ENCODE measurements around the gene SRP14.
"Not testable (repeated sequence)": the region's sequence is repeated elsewhere in the genome, so short reads cannot be mapped to it uniquely, and the experiment has no call there.

SRP14 gene

DNA sequence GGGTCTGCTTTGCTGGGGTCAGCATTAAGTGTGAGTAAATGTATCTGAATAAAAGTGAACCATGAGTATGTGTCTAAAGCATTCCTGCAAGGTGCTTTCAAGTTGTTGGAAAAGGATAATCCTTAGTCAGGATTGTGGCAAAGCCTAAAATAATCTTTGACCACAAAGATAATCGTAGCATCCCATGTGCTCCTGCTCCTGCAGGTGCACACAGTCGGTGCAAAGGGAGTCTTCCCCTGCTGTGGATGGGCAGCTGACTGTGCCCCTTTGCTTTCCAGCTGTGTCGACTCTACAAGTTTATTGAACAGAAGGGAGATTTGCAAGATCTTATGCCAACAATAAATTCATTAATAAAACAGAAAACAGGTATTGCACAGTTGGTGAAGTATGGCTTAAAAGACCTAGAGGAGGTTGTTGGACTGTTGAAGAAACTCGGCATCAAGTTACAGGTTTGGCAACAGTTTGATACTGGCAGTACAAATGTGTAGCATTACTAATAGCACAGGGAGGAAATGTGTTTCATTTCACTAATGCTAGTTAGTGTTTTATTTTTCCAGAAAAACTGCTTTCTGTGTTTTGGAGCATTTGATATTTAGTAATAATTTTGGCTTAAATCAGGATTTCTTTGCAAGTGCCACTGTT, 22.6 kb downstream of the SRP14 start:
- peak; percentile 10 for DNase-seq

DNA sequence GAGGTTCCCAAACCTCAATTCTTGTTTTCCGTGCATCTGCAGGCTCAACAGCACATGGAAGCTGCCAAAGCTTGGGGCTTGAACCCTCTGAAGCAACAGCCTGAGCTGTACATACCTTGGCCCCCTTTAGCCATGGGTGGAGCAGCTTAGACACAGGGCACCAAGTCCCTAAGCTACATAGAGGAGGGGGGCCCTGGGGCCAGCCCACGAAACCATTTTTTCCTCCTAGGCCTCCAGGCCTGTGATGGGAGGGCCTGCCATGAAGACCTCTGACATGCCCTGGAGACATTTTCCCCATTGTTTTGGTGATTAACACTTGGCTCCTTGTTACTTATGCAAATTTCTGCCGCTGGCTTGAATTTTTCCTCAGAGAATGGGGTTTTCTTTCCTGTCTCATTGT, 24.6 kb downstream of the SRP14 start:
- DNase-seq, result no peak

DNA sequence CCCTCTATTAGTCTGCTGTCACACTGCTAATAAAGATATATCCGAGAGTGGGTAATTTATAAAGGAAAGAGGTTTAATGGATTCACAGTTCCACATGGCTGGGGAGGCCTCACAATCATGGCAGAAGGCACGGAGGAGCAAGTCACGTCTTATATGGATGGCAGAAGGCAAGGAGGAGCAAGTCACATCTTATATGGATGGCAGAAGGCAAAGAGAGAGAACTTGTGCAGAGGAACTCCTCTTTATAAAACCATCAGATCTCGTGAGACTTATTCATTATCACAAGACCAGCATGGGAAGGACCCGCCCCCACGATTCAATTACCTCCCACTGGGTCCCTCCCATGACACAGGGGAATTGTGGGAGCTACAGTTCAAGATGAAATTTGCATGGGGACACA, 25.6 kb downstream of the SRP14 start:
- DNase-seq, result not testable (repeated sequence)

DNA sequence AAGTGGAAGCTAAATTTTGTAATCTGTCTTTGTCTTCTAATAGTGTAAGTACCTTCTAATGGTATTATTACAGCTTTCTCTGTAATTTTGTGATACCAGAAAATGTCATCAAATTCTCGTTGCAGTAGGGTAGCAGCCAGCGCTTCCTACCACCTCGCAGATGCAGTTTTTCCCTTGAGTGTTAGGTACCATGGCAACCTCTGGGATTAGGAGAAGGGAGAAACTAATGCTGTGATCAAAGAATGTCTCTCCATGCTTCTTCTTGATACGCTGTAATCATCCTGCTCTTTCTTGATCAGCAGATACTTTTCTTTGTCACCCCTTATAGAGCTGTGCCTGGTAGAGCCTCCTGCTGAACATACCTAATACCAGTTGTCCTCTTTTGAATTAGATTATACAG, 27.7 kb downstream of the SRP14 start:
- DNase-seq, result no peak

DNA sequence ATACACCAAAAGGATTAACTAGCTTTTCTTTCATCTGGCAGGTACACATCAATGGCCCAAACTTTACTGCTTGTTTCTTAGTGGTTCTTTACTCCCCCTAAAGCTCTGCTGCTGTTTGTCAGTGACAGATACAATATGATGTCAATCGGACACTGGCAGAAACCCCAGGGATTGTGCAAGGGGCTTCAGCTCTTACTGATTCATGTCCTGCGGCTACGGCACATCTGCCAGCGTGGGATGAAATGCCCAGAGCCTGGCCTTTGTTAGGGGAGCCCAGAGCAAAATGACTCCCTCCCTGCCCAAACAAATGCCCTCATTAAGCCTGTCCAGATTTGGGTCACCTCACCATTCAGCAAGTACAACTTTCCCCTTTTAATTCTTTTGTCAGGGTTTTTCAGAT, 28.3 kb downstream of the SRP14 start:
- peak; percentile 6 for DNase-seq

DNA sequence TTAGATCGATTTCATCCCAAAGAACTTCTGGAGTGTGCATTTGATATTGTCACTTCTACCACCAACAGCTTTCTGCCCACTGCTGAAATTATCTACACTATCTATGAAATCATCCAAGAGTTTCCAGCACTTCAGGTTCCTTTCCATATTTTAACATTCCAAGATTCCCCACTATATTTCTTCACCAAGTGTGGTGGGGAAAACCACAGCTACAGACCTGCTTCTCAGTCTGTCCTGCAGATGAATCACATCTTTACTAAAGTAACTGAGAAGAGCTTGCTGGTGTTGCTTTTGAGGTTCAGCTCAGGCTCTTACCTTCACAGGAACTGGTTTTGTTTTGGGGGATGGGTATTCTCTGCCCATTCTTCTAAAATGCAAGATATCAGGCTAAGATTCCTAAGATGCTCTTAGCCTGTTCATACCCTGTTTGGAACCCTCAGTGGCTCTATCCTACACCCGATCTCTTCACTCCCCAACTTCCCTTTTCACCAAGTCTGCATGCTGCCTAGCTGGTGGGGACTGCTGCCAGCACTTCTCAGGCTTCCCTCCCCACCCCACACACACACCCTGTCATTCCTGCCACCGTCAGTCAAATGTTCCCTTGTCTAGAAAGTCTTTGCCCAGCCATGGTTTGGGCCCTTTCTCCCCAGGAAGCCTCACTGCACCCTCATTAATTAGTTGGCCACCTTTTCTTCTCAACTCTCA, 30.8 kb downstream of the SRP14 start:
- DNase-seq, result peak; percentile 23

DNA sequence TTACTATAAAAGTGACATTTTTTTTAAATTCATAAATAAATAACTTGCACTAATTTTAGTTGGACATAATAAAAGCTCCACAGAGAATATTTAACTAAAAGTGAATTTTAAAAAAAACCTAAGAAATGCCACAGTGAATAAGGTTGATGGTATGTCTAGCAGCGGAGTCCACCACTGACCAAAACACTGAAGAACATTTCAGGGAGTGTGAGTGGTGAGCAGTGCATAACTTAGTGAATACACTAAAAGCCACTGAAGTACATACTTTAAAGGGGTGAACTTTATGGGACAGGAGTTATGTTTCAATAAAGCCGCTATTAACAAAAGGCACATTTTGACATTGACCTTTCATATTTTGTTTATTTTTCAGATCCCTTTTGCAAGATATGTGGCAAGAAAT, 32.3 kb downstream of the SRP14 start:
- DNase-seq, result peak; percentile 64

DNA sequence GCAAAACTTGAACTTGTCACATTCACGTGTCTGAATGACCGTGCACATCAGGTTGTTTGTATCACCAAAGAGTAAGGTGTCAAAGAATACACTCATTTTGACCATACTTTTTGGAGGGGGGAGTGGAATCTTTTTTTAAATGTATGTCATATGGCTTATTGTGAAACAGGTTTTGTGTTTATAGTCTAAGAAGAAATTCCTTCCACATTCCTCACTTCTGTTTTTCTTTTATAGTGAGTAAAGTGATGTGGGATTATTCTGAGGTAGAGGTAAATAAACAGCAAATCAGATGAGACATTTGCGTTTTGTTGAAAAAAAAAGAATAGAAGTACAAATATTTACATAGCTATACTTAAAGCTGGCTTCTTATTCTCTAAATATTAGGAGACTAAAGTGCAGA, 33.0 kb downstream of the SRP14 start:
- peak; percentile 13 for DNase-seq

DNA sequence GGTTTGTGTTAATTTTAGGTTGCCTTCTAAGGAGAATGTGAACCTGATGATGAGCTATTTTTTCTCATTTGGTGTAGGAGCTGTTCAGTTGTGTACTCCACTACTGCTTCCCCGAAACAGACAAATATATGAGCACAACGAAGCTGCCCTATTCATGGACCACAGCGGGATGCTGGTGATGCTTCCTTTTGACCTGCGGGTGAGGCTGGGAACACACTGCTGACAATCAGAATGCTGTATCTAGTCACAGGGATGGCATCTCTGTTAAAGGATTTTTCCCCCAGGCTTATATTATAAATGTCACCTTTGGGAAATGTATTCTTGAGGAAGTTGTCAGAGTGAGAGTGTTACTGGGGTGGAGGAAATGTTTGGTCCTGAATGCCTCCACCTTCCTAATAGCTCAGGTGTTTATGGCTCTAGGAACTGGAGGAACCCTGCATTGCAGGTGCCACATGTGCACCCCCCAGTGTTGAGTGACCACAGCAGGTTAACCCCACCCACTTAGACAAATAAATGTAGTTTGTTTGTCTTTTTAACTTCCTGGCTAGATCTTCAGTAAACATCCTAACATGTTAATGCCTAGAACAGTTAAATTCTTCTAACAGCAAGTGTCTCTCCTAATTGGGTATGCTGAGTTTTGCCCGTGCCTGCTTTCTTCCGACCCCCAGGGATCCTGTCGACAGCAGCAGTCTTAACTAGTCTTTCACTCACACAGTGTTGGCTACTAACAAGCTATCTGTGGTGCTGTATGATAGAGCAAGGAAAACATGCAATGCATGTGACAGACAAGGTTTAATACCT, 35.7 kb downstream of the SRP14 start:
- DNase-seq, result no peak

DNA sequence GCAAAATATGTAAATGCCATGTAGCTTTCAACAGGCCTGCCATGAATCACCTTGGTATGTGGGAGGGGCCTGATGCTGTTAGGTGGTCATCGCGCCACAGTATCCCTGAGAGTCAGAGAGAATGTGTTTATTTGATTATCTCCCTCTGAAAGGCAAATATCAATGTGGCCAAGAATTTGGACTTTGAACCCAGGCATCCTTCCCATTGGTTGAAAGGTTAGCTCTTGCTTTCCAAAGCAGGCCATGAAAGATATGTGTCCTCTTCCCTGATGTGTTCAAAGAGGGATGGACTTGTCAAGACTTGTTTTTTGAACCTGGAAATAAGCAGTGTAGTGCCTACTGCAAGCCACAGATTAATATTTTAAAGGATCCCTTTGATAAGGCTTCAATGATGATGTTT, 36.7 kb downstream of the SRP14 start:
- peak; percentile 25 for DNase-seq

DNA sequence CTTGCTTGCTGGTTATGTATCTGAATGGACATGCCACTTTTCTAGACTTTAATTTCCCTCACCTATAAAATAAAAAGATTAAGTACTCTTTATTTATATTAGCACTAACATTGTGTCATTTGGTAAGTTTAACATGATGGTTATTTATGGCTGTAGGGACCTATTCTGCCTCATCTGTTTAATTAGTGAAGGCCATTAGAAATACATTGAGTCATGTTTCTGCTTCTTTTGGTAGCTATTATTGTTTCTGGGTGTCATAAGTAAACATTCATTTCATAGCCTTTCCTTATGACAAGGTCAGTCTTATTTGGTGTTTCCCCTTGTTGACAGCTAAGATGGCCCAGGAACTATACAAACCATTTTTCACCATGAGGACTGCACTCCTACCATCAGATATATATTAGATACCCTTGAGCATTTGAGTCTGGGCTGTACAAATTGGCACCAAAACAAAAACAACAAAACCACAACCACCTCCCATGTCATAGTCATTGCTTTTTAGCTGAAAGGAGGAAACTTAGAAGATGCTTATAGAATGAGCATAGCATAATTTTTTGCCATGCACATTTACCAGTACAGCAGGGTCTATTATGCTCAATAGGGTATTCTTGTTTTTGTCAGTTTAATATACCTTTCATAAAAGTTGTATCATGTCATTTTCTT, 39.3 kb downstream of the SRP14 start:
- DNase-seq, result peak; percentile 10

DNA sequence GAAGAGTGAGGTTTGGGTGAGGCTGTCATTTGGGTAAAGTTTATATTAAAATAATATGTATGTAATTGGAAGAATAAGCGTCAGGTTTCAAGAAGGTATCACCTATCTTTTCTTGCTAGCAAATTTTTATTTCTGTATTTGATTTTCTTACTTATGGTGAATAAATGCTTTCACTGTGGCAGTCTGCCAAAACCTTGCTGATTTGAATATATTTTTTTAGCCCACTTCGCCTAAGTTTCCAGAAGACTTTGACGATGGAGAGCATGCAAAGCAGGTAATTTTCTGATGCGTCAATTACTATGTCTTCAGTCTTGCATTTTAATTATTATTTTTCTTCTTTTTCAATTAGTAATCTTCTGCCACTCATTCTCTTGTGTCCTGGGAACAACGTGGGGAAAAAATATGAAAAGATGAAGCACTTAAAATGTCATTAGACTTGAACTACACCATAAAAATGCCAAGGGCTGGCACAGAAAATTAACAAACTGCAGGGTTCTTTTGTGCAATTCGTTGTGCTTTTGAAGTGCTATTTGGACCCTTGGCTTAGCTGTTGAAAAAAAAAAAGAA, 40.4 kb downstream of the SRP14 start:
- DNase-seq, result no peak

DNA sequence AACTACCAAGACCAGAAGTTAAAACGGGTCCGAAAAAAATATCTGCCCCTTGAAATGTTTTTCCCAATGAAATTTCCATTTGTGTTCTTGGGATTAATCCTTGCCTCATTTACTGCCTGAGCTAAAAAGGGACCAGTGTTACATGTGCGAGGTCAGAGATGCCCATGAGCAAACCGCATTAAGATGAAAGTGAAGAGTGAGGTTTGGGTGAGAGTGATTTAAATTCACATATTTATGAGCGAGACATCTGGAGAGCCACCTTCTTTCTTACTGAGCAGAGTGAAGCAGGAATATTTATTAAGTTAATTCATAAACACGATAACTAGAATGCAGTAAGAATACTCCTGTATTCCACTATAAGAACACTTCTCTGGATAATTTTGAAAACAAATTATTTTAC, 41.3 kb downstream of the SRP14 start:
- no peak for DNase-seq

DNA sequence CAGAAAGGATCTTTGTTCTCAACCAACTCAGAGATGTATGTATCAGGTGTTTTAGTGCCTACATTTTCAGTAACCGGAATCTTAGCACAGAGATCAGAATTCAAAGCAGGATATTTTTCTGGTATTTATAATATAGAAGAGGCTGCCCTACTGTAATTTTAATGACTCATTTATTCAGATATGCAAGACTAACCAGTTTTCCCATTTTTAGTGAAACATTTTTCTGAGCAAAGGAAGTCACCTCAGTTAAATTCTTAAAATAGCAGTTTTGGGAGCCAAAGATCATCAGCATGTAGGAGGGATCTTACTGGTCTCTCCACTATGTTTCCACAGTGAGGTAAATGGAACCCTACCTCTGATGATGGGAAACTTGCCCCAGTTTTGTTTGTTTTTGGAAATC, 42.0 kb downstream of the SRP14 start:
- DNase-seq, result peak; percentile 73

DNA sequence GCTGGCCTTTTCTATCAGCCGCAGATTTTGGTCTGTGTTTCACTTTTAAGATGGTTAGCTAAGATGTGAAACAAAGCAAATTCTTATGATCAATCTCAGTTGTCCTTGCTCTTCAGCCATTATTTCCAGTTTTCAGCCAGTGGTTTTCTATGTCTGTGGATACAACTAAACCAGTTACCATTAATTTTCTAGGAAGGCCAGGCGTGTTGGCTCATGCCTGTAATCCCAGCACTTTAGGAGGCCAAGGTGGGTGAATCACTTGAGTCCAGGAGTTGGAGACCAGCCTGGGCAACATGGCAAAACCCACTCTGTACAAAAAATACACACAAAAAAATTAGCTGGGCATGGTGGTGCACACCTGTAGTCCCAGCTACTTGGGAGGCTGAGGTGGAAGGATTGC, 42.8 kb downstream of the SRP14 start:
- DNase-seq, result not testable (repeated sequence)

DNA sequence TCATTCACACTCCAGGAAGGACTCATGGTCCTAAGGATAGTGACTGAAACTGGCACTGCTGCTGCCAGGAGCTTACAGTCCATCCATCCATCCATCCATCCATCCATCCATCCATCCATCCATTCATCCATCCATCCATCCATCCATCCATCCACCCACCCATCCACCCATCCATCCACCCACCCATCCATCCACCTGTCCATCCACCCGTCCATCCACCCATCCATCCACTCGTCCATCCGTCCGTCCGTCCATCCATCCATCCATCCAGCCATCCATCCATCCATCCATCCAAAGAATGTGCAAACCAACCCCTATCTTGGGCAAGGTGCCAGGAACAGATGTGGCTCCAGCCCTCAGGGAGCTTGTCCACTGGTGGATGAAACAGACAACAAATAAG, 46.0 kb downstream of the SRP14 start:
- DNase-seq, result not testable (repeated sequence)

DNA sequence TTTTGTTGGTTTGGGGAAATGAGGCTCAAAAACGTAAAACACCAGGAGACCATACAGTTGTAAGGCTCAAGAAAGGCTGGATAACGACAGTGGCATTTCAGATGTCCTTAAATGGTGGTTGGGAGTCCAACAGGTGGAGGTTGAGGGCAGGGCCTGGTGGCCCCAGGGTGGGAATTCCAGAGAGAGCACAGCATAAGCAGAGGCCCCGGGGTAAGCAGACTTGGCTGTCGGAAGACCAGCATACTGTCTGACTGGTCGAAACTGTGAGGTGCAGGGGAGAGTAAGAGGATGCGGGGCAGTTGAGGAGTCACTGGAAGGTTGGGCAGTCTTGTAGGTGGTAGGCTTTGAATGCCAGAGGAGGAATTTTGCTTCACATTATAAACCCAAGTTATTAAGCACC, 48.3 kb downstream of the SRP14 start:
- DNase-seq, result no peak

DNA sequence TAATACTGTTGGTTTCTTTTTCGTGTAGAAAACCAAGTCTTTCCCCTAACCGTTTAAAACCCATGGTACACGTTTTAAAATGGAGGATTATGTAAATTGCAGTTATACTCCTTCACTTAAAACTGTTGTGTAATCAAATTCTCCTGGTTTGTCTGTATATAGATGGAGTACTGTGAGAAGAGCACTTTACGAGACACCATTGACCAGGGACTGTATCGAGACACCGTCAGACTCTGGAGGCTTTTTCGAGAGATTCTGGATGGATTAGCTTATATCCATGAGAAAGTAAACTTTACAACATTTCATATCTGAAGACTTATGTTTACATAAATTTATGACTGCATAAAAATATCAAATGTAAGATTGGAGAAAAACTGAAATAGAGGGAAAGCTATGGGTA, 51.2 kb downstream of the SRP14 start:
- no peak for DNase-seq
